ENCODE measurements around the gene CPEB3.

DNA sequence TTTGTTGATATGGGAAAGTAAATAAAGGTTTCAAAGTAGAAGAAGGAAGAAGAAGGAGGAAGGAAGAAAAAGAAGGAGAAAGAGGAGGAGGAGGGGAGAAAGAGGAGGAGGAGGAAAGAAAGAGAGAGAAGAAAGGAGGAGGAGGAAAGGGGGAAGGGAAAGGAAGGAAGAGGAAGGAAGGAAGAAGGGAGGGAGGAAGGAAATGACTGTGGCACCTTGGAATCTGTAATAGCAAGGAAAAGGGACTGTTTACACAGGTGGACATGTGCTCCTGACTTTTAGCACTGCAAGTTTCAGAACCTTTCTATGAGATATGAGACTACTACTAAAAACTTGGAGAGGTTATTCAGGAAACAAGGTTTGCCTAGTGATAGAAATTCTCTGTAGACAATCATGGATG, 214.2 kb downstream of the CPEB3 start:
- TF ChIP-seq CTCF (IDR thresholded peaks at IDR 0.05) (no peak), SIN3A (IDR thresholded peaks at IDR 0.05; ENCODE audit: borderline replicate concordance, insufficient read depth, low read depth, low read length) (no peak), POLR2AphosphoS5 (IDR thresholded peaks at IDR 0.05; ENCODE audit: low read depth, low read length) (no peak), REST (IDR thresholded peaks at IDR 0.05; ENCODE audit: insufficient read depth in 1 of 2, low read depth in 2 of 2, low read length in 1 of 2) (no peak), TCF7L2 (IDR thresholded peaks at IDR 0.05; ENCODE audit: low read depth, low read length) (no peak)
